GM12878 (cell line): Measurements from ENCODE around the gene SCN7A. TPM values are rescaled to one million over a fixed set of nuclear protein-coding genes. Genes with fewer than 3 reads are reported as not detected.

Experiments used
- ATAC-seq: fragments of 200-7000 bp; cut with Tn5 transposase; 3 replicates; pipeline ENCODE4 v1.9.1; 2020; ENCODE audit warnings: mild to moderate bottlenecking, moderate library complexity
- BruUV-seq: library from RNA; stranded (reverse); fragments of 400-500 nt; replicated peaks from 2 replicates; lab custom pipeline; 2021; lab: Mats Ljungman, UMichigan
- CTCF ChIA-PET: fragments of 300-600 bp; sonication (Branson Sonifier 250); formaldehyde crosslinking; extraction: SDS; loops from one replicate; lab custom pipeline; 2021; ENCODE audit warnings: inconsistent platforms; lab: Yijun Ruan, JAX
- POLR2A ChIA-PET: fragments of 350-600 bp; formaldehyde crosslinking; extraction: SDS; loops from one replicate; lab custom pipeline; 2021; ENCODE audit warnings: inconsistent platforms; lab: Charles Lee
- RAD21 ChIA-PET: fragments of 300-600 bp; sonication (Branson Sonifier 250); formaldehyde crosslinking; loops from one replicate; lab custom pipeline; 2023; ENCODE audit warnings: antibody characterized with exemption; ENCODE audit not compliant: unreplicated experiment; lab: Charles Lee
- SMC1A ChIA-PET: fragments of 300-600 bp; sonication (Branson Sonifier 250); formaldehyde crosslinking; loops from one replicate; lab custom pipeline; 2023; ENCODE audit not compliant: unreplicated experiment, uncharacterized antibody; lab: Charles Lee
- DNase-seq: peaks from one replicate; pipeline ENCODE4 v3.0.0-alpha.2; 2011; ENCODE audit warnings: low read depth, low spot score
- FAIRE-seq: peaks from 3 replicates; lab custom pipeline; 2011; peaks lifted over from hg19 to GRCh38; lab: Jason Lieb, UNC
- H2AFZ ChIP-seq: 2 replicates; pipeline ENCODE4 v1.6.0; 2011; ENCODE audit warnings: low read depth, low read length, control low read depth; ENCODE audit not compliant: control insufficient read depth
- H3K27ac ChIP-seq: 2 replicates; pipeline ENCODE4 v1.5.1; 2011; ENCODE audit warnings: control low read depth; ENCODE audit not compliant: control insufficient read depth, insufficient read depth
- H3K27me3 ChIP-seq, 2 experiments: replicated peaks in 1 of 2; 2 replicates each; pipeline versions ENCODE4 v1.6.0 to v1.6.1; 2011; ENCODE audit warnings: low read length in 1 of 2; ENCODE audit not compliant: control insufficient read depth in 2 of 2, insufficient read depth in 2 of 2
- H3K36me3 ChIP-seq, 2 experiments: 2 replicates each; pipeline ENCODE4 v1.5.1; 2011; ENCODE audit warnings: low read length in 1 of 2; ENCODE audit not compliant: control insufficient read depth in 2 of 2, insufficient read depth in 2 of 2
- H3K4me1 ChIP-seq: 2 replicates; pipeline ENCODE4 v1.6.1; 2011; ENCODE audit warnings: mild to moderate bottlenecking, low read length, moderate library complexity, mixed read lengths; ENCODE audit not compliant: control insufficient read depth, insufficient read depth
- H3K4me2 ChIP-seq: 2 replicates; pipeline ENCODE4 v1.6.0; 2011; ENCODE audit warnings: control low read depth; ENCODE audit not compliant: control insufficient read depth, insufficient read depth
- H3K4me3 ChIP-seq: fragments of 200-600 bp; sonication (generic); 2 replicates; pipeline ENCODE4 v1.5.1; 2016
- H3K79me2 ChIP-seq: 2 replicates; pipeline ENCODE4 v1.6.0; 2011; ENCODE audit warnings: low read length; ENCODE audit not compliant: control insufficient read depth, insufficient read depth
- H3K9ac ChIP-seq: 2 replicates; pipeline ENCODE4 v1.8.0; 2011; ENCODE audit warnings: low read length, control low read depth, mixed read lengths; ENCODE audit not compliant: control insufficient read depth, insufficient read depth
- H3K9me3 ChIP-seq: replicated peaks from 3 replicates; pipeline ENCODE4 v1.5.1; 2011; ENCODE audit warnings: mild to moderate bottlenecking, low read length; ENCODE audit not compliant: control insufficient read depth, insufficient read depth
- H4K20me1 ChIP-seq: 2 replicates; pipeline ENCODE4 v1.6.0; 2011; ENCODE audit not compliant: control insufficient read depth, insufficient read depth
- CHD2 ChIP-seq: IDR thresholded peaks from 2 replicates; pipeline ENCODE4 v1.6.1; 2011; ENCODE audit warnings: low read depth, low read length, improper control_type of control experiment, borderline replicate concordance
- CTCF ChIP-seq, 3 experiments: IDR thresholded peaks in 2 of 3; conservative IDR thresholded peaks in 1 of 3; 2 replicates each; pipeline ENCODE4 v1.5.1; 2011; ENCODE audit warnings: low read depth in 3 of 3, low read length in 3 of 3, mild to moderate bottlenecking in 3 of 3, control low read depth in 2 of 3, moderate library complexity in 2 of 3, inconsistent platforms in 1 of 3, mixed read lengths in 1 of 3; ENCODE audit not compliant: control insufficient read depth in 2 of 3, insufficient read depth in 1 of 3; ENCODE audit errors: extremely low read depth in 1 of 3
- EGR1 ChIP-seq, 2 experiments: IDR thresholded peaks; 1 replicate in 1 of 2; 2 replicates in 1 of 2; pipeline ENCODE4 v1.6.1; 2011 to 2012; ENCODE audit warnings: low read depth in 2 of 2, low read length in 2 of 2, borderline replicate concordance in 1 of 2, mild to moderate bottlenecking in 1 of 2, moderate library complexity in 1 of 2
- MLLT1 ChIP-seq: fragments of 450-650 bp; IDR thresholded peaks from 2 replicates; pipeline ENCODE4 v1.6.1; 2016; ENCODE audit warnings: mild to moderate bottlenecking
- NFIC ChIP-seq: IDR thresholded peaks from 2 replicates; pipeline ENCODE4 v1.6.1; 2012; ENCODE audit warnings: low read depth, mild to moderate bottlenecking, inconsistent platforms, low read length, moderate library complexity
- NR2C1 ChIP-seq: fragments of 450-650 bp; IDR thresholded peaks from 2 replicates; pipeline ENCODE4 v1.6.1; 2017; ENCODE audit warnings: antibody characterized with exemption, mild to moderate bottlenecking, moderate library complexity
- SIN3A ChIP-seq: IDR thresholded peaks from 2 replicates; pipeline ENCODE4 v1.6.1; 2012; ENCODE audit warnings: low read depth, low read length, improper control_type of control experiment
- STAT1 ChIP-seq: fragments of 450-650 bp; conservative IDR thresholded peaks from 2 replicates; pipeline ENCODE4 v1.6.1; 2014; ENCODE audit warnings: antibody characterized with exemption, mild to moderate bottlenecking
- SUZ12 ChIP-seq: fragments of 200-600 bp; sonication (generic); IDR thresholded peaks from one replicate; pipeline ENCODE4 v1.6.1; 2018; ENCODE audit warnings: antibody characterized with exemption, mild to moderate bottlenecking; ENCODE audit not compliant: unreplicated experiment
- ZNF687 ChIP-seq: fragments of 450-650 bp; IDR thresholded peaks from 2 replicates; pipeline ENCODE4 v1.6.1; 2017; ENCODE audit warnings: mild to moderate bottlenecking, moderate library complexity
- WGBS: methylation state at CpG from one replicate; pipeline ENCODE4 v1.1.6; 2016; ENCODE audit warnings: low lambda C conversion rate; ENCODE audit not compliant: insufficient replicate concordance, insufficient coverage; ENCODE audit errors: missing lambda C conversion rate; 5-methylcytosine and 5-hydroxymethylcytosine counted together
- in situ Hi-C: fragments of 300-500 bp; cut with MboI; formaldehyde crosslinking; loops from 9 replicates; pipeline ENCODE4 v1.14.3; 2018; ENCODE audit warnings: mixed read lengths
- intact Hi-C: fragments of 100-400 bp; cut with micrococcal nuclease; formaldehyde crosslinking; loops from one replicate; pipeline ENCODE4 v1.14.2; 2022; ENCODE audit not compliant: unreplicated experiment
- polyA plus RNA-seq, 11 experiments: library from polyadenylated mRNA; depleted of rRNA in 4 of 11; unstranded in 6 of 11; stranded (reverse) in 5 of 11; fragments of >200 nt; fragmentation: Nextera tagmentation in 4 of 11; fragmentation: Illumina TruSeq in 1 of 11; extraction: Ambion mirVana in 4 of 11; extraction: Trizol in 1 of 11; gene quantifications; 1 replicate in 1 of 11; 2 replicates in 10 of 11; pipeline versions ENCODE4 v1.2.1 to v1.2.3, GENCODE V29; 2011 to 2016; ENCODE audit warnings: inconsistent platforms in 2 of 11, missing spikeins in 2 of 11, low read depth in 1 of 11
- total RNA-seq, 4 experiments: library from RNA; depleted of rRNA in 3 of 4; stranded (reverse); fragments of >200 nt in 3 of 4; fragmentation: Illumina TruSeq in 1 of 4; extraction: Trizol in 1 of 4; gene quantifications; 2 replicates each; pipeline versions ENCODE4 v1.2.1 to v1.2.3, GENCODE V29; 2013 to 2021

Gene SCN7A
- total and polyA plus RNA-seq, 10 of the 15 experiments (the other 5 are each of a cell fraction or from before 2014, with no cell fraction given), result 0.05 TPM; not detected in 9

GRCh38 chr2:166393008-166393407 lies 101.0 kb downstream of the SCN7A start (continued):
- no peak for TF ChIP-seq CTCF (IDR thresholded peaks at IDR 0.05 in 2 of 3, conservative IDR thresholded peaks at IDR 0.05 in 1 of 3; ENCODE audit: control insufficient read depth in 2 of 3, extremely low read depth in 1 of 3, insufficient read depth in 1 of 3, low read depth in 3 of 3, low read length in 3 of 3)
- no peak for TF ChIP-seq SUZ12
- no peak for TF ChIP-seq MLLT1
- no peak for TF ChIP-seq EGR1 (IDR thresholded peaks at IDR 0.05; ENCODE audit: borderline replicate concordance in 1 of 2, low read depth in 2 of 2, low read length in 2 of 2)
- TF ChIP-seq SIN3A, result no peak
- TF ChIP-seq, all 136 proteins: peak for 0

GRCh38 chr2:166388481-166389070 lies 105.5 kb downstream of the SCN7A start:
- POLR2A ChIA-PET, result no interaction called here
- no peak for ATAC-seq
- no peak for FAIRE-seq
- no peak overlapping the region for H3K4me3 ChIP-seq
- H3K27ac ChIP-seq, result no peak overlapping the region
- BruUV-seq, result no TSS peak
- SMC1A ChIA-PET, result no interaction called here
- H3K4me1 ChIP-seq, result no peaks in the 10 kb centered on the region
- 0% methylated on average over 3 of the region's 3 CpGs for WGBS
- H2AFZ ChIP-seq, result no peak overlapping the region
- H3K79me2 ChIP-seq, result no peaks in the 10 kb centered on the region
- no peaks in the 10 kb centered on the region for H3K9me3 ChIP-seq
- in situ Hi-C loops, result no loop called here
- CTCF ChIA-PET, result no interaction called here
- RAD21 ChIA-PET, result no interaction called here
- no peaks in the 10 kb centered on the region for H3K36me3 ChIP-seq
- no peak overlapping the region for H3K9ac ChIP-seq
- TF ChIP-seq NR2C1, result no peak
- no peak for TF ChIP-seq STAT1
- TF ChIP-seq ZNF687, result no peak
- TF ChIP-seq NFIC, result no peak
- no peak for TF ChIP-seq CHD2
- no peaks in the 10 kb centered on the region for H3K27me3 ChIP-seq
- intact Hi-C loops, result no loop called here
- no peaks in the 10 kb centered on the region for H4K20me1 ChIP-seq
- no peak for DNase-seq
- H3K4me2 ChIP-seq, result no peak overlapping the region
